ENCODE measurements around the gene SF3B3.

The SF3B3 gene

DNA sequence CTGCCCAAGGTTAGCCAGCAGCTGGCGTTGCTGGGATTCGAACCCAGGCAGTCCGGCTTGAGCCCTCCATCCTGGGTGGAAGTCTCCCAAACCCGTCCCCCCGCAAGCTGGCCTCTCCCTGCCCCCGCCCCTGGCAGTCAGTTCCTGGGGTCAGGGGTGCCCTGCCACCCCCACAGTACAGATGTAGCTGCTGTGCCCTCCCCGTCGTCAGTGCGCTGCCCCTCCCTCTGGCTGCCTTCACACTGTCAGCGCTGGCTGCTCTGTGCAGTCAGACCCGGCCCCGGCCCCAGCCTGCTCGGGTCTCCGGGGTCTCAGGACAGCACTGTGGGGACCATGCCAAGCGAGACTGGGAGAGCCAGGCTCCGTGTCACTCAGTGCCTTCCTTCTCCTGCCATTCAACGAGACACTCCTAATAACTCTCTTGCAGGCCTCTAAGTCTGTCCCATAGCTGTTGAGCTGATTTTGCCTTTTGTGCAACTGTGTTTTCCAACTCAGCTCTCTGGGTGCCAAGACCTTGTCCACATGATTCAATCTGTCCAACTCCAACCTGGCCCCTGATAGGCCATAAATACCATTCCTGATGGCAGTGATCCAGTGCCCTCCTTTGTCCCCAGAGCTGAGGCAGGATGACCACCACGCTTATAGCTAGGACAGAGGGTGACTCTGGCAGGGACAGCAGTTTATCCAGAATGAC, 67.3 kb downstream of the SF3B3 start:
- no peak overlapping the region for H2AFZ ChIP-seq (ENCODE audit: low read length, unreplicated experiment)
- no peak overlapping the region for H3K27ac ChIP-seq (ENCODE audit: low read depth, low read length)
- no peaks in the 10 kb centered on the region for H3K36me3 ChIP-seq (ENCODE audit: insufficient read depth, low read length)
- peaks cover 19% of the 10 kb centered on the region for H3K4me1 ChIP-seq (ENCODE audit: control insufficient read depth, insufficient read depth, low read length, unreplicated experiment)
- no peaks in the 10 kb centered on the region for H3K27me3 ChIP-seq (ENCODE audit: insufficient read depth, low read length)
- H3K4me3 ChIP-seq (ENCODE audit: low read depth, low read length), result peak overlapping the region; percentile 21; the same call in 1 of the 2 replicates
- H3K79me2 ChIP-seq (ENCODE audit: control insufficient read depth, insufficient read depth, low read length, unreplicated experiment), result no peaks in the 10 kb centered on the region

DNA sequence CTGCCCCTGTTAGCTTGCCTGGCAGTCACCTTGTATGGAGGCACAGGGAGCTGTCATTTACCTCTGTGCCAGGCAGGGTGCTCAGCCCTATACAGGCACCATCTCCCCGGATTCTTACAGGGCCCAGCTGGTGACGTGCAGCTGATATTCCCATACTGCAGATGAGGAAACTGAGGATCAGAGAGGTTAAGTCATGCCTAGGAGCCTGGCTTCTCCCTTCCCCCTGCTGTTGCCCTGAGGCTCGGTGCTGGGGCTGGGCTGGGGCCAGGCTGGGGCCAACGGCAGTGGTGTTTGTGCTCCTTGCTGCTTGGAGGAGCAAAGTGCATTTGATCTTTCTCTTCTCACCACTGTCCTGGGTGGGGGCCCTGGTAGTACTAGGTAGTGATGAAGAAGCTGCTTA, 68.0 kb downstream of the SF3B3 start:
- Histone ChIP-seq H3K27ac (ENCODE audit: low read depth, low read length) (no peak overlapping the region), H3K36me3 (ENCODE audit: insufficient read depth, low read length) (no peaks in the 10 kb centered on the region), H3K79me2 (ENCODE audit: control insufficient read depth, insufficient read depth, low read length, unreplicated experiment) (no peaks in the 10 kb centered on the region), H3K4me3 (ENCODE audit: low read depth, low read length) (no peak overlapping the region), H2AFZ (ENCODE audit: low read length, unreplicated experiment) (no peak overlapping the region), H3K27me3 (ENCODE audit: insufficient read depth, low read length) (no peaks in the 10 kb centered on the region), H3K4me1 (ENCODE audit: control insufficient read depth, insufficient read depth, low read length, unreplicated experiment) (peaks cover 19% of the 10 kb centered on the region)

DNA sequence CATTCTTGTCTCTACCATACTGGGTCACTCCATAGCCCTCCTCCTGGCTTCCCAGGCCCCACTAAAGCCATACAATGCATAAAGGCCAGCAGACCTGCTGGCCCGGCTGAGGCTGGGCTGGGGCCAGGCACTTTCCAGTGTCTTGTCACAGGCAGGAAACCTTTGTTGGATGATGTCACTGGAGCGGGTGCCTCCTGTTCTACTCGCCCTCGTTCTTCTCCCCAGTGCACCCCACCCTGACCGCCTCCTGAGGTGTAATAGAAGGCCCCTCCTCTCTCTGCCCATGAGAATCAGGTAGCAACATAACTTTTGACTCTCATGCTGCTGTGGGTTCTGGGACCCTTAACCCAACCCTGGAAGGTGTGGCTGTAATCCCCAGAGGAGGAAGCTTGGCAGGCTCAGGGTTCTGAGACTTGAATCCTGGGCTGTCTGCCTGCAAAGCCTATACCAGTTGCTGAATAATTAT, 68.5 kb downstream of the SF3B3 start:
- H3K4me1 ChIP-seq (ENCODE audit: control insufficient read depth, insufficient read depth, low read length, unreplicated experiment), result peaks cover 19% of the 10 kb centered on the region
- no peaks in the 10 kb centered on the region for H3K79me2 ChIP-seq (ENCODE audit: control insufficient read depth, insufficient read depth, low read length, unreplicated experiment)
- H3K27ac ChIP-seq (ENCODE audit: low read depth, low read length), result no peak overlapping the region
- no peaks in the 10 kb centered on the region for H3K27me3 ChIP-seq (ENCODE audit: insufficient read depth, low read length)
- no peak overlapping the region for H2AFZ ChIP-seq (ENCODE audit: low read length, unreplicated experiment)
- no peaks in the 10 kb centered on the region for H3K36me3 ChIP-seq (ENCODE audit: insufficient read depth, low read length)
- H3K4me3 ChIP-seq (ENCODE audit: low read depth, low read length), result no peak overlapping the region

DNA sequence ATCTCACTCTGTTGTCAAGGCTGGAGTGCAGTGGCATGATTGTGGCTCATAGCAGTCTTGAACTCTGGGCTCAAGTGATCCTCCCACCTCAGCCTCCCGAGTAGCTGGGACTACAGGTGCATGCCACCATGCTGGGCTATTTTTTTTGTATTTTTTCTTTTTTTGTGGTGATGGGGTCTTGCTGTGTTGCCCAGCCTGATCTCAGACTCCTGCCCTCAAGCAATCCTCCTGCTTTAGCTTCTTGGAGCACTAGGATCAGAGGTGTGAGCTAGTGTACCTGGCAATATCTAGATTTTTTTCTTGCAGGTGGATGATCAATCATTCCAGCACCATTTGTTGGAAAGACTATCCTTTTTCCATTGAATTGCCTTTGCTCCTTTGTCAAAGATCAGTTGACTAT, 69.9 kb downstream of the SF3B3 start:
- H3K36me3 ChIP-seq (ENCODE audit: insufficient read depth, low read length), result no peaks in the 10 kb centered on the region
- H3K4me1 ChIP-seq (ENCODE audit: control insufficient read depth, insufficient read depth, low read length, unreplicated experiment), result peaks cover 19% of the 10 kb centered on the region
- H2AFZ ChIP-seq (ENCODE audit: low read length, unreplicated experiment), result no peak overlapping the region
- no peaks in the 10 kb centered on the region for H3K27me3 ChIP-seq (ENCODE audit: insufficient read depth, low read length)
- no peaks in the 10 kb centered on the region for H3K79me2 ChIP-seq (ENCODE audit: control insufficient read depth, insufficient read depth, low read length, unreplicated experiment)
- no peak overlapping the region for H3K4me3 ChIP-seq (ENCODE audit: low read depth, low read length)
- H3K27ac ChIP-seq (ENCODE audit: low read depth, low read length), result no peak overlapping the region

DNA sequence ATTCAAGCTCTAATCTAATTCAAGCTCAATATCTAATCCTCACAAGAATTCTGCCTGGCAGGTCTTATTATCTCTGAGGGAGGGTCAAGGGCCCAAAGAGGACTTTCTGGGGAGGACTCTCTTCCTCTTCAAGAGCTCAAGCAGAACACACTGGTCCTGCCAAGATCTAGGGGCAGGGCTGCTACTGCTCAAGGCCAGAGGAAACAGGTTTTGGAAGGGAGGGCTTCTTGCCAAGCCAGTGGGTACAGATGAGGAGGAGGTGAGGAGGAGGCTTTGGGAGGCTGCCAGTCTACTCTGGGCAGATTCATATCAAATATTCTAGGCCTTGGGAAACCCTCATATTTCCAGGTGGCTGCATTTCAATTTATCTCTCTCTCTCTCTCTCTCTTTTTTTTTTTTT, 71.0 kb downstream of the SF3B3 start:
- Histone ChIP-seq H3K4me3 (ENCODE audit: low read depth, low read length) (no peak overlapping the region), H3K36me3 (ENCODE audit: insufficient read depth, low read length) (no peaks in the 10 kb centered on the region), H3K4me1 (ENCODE audit: control insufficient read depth, insufficient read depth, low read length, unreplicated experiment) (peaks cover 19% of the 10 kb centered on the region), H2AFZ (ENCODE audit: low read length, unreplicated experiment) (no peak overlapping the region), H3K27ac (ENCODE audit: low read depth, low read length) (no peak overlapping the region), H3K27me3 (ENCODE audit: insufficient read depth, low read length) (no peaks in the 10 kb centered on the region), H3K79me2 (ENCODE audit: control insufficient read depth, insufficient read depth, low read length, unreplicated experiment) (no peaks in the 10 kb centered on the region)

DNA sequence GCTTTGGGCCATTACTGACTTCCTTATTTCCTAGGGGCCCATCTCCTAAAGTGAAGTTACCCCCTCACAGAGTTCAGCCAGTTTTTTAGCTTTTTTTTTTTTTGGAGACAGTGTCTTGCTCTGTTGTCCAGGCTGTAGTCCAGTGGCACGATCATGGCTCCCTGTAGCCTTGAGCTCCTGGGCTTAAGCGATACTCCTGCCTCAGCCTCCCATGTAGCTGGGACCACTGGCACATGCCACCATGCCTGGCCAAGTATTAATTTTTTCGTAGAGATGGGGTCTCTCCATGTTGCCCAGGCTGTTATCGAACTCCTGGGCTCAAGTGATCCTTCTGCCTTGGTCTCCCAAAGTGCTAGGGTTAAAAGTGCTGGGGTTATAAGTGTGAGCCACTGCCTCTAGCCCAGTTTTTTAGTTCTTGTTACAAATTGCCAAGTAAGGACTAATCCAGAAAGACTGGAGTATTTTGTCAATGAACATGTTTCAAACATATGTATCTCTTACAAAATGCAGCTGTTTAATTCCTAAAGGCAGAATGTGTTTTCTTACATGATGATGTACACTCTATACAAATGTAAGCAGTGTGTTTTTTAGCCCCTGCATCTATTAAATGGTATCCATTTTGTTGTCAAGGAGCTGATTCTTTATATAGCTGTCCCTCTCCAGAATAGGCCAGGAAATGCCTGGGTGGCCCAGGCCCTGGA, 73.7 kb downstream of the SF3B3 start:
- Histone ChIP-seq H3K4me1 (ENCODE audit: control insufficient read depth, insufficient read depth, low read length, unreplicated experiment) (peaks cover under 1% of the 10 kb centered on the region), H3K79me2 (ENCODE audit: control insufficient read depth, insufficient read depth, low read length, unreplicated experiment) (no peaks in the 10 kb centered on the region), H2AFZ (ENCODE audit: low read length, unreplicated experiment) (no peak overlapping the region), H3K27me3 (ENCODE audit: insufficient read depth, low read length) (no peaks in the 10 kb centered on the region), H3K36me3 (ENCODE audit: insufficient read depth, low read length) (no peaks in the 10 kb centered on the region), H3K27ac (ENCODE audit: low read depth, low read length) (no peak overlapping the region), H3K4me3 (ENCODE audit: low read depth, low read length) (no peak overlapping the region)

DNA sequence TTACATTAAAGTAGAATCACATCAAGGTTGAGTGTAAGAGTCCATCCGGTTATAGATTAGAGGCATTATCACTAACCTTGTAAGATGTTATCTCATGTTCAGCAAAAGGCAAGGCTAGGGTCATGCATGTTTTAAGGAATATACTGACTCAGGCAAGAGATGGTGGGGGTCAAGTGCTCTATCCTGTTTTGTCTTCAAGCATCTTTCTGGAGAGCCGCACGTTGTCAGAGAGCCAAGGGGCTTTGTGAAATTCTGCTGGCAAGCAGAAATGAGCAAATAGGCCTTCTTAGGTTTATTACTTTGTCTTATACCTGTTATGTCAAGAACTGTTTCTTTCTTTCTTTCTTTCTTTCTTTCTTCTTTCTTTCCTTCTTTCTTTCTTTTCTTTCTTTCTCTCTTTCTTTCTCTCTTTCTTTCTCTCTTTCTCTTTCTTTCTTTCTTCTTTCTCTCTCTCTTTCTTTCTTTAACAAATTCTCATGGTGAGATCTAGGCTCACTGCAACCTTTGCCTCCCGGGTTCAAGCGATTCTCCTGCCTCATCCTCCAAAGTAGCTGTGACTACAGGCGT, 75.4 kb downstream of the SF3B3 start:
- Histone ChIP-seq H3K27me3 (ENCODE audit: insufficient read depth, low read length) (no peaks in the 10 kb centered on the region), H3K4me1 (ENCODE audit: control insufficient read depth, insufficient read depth, low read length, unreplicated experiment) (no peaks in the 10 kb centered on the region), H3K27ac (ENCODE audit: low read depth, low read length) (no peak overlapping the region), H3K36me3 (ENCODE audit: insufficient read depth, low read length) (no peaks in the 10 kb centered on the region), H2AFZ (ENCODE audit: low read length, unreplicated experiment) (no peak overlapping the region), H3K4me3 (ENCODE audit: low read depth, low read length) (no peak overlapping the region), H3K79me2 (ENCODE audit: control insufficient read depth, insufficient read depth, low read length, unreplicated experiment) (no peaks in the 10 kb centered on the region)

DNA sequence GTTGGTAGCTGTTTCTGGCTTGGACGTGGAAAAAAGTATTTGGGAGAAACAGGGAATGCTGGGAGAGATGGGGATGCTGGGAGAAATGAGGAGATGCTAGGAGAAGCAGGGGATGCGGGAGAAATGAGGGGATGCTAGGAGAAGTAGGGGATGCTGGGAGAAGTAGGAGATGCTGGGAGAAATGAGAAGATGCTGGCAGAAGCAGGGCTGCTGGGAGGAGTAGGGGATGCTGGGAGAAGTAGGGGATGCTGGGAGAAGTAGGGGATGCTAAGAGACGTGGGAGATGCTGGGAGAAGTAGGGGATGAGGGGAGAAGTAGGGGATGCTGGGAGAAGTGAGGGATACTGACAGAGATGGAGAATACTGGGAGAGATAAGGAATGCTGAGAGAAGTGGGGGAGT, 77.1 kb downstream of the SF3B3 start:
- H3K36me3 ChIP-seq (ENCODE audit: insufficient read depth, low read length), result no peaks in the 10 kb centered on the region
- H3K4me1 ChIP-seq (ENCODE audit: control insufficient read depth, insufficient read depth, low read length, unreplicated experiment), result no peaks in the 10 kb centered on the region
- H3K79me2 ChIP-seq (ENCODE audit: control insufficient read depth, insufficient read depth, low read length, unreplicated experiment), result no peaks in the 10 kb centered on the region
- H3K4me3 ChIP-seq (ENCODE audit: low read depth, low read length), result no peak overlapping the region
- no peak overlapping the region for H2AFZ ChIP-seq (ENCODE audit: low read length, unreplicated experiment)
- no peak overlapping the region for H3K27ac ChIP-seq (ENCODE audit: low read depth, low read length)
- H3K27me3 ChIP-seq (ENCODE audit: insufficient read depth, low read length), result no peaks in the 10 kb centered on the region

DNA sequence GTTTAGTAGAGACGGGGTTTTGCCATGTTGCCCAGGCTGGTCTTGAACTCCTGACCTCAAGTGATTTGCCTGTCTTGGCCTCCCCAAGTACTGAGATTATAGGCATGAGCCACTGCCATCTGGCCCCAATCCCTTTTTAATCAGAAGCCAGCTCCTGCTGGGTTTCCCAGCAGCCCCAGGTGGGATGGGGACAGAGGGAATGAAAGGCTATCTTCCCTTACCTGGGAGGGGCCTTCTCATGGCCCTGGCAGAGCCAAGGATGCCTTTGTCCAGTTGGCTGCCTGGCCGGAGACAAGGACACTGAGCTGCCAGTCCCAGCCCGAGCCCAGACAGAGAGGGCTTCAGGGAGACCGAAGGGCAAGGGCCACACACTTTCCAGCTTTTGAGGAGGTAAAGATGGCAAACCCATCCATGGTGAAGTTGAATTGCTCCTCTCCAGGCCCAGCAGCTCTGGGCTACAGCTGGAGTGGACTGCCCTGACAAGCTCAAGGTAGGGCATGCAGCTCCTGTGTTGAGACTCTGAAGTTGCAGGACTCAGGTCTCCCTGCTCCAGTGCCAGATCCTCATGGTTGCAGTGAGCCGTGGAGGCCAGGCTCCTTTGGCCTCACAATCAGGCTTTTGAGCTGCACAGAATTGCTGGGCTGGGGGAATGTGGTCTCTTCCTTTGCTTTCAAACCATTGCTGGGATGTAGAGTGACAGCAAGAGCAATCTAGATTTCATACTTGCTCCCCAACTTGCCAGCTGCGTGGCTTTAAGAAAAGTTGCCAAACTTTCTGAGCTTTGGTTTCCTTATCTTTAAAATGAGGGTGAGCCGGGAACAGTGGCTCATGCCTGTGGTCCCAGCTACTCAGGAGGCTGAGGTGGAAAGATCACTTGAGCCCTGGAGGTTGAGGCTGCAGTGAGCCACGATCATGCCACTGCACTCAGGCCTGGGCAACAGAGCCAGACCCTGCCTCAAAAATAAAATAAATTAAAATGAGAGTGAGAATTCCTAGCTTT, 78.3 kb downstream of the SF3B3 start:
- Histone ChIP-seq H3K27me3 (ENCODE audit: insufficient read depth, low read length) (no peaks in the 10 kb centered on the region), H3K79me2 (ENCODE audit: control insufficient read depth, insufficient read depth, low read length, unreplicated experiment) (no peaks in the 10 kb centered on the region), H3K27ac (ENCODE audit: low read depth, low read length) (no peak overlapping the region), H3K36me3 (ENCODE audit: insufficient read depth, low read length) (no peaks in the 10 kb centered on the region), H2AFZ (ENCODE audit: low read length, unreplicated experiment) (no peak overlapping the region), H3K4me1 (ENCODE audit: control insufficient read depth, insufficient read depth, low read length, unreplicated experiment) (no peaks in the 10 kb centered on the region), H3K4me3 (ENCODE audit: low read depth, low read length) (no peak overlapping the region)

DNA sequence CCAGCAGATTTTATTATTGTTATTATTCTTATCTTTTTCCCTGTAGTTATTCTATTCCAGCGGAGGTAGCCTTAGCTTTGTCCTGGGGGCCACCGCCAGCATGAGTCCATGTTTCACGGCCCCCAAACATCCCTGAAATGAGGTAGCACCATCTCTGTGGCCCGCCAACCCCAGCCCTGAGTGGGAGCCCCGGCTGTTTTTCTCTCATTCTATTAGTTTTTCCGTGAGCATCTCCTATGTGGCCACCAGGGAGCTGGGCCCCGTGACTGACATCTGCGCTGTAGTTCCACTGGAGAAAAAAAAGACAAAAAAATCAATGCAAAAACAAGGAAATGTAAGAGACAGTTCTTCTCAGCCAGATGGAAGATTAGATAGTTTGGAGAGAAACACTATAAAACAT, 79.2 kb downstream of the SF3B3 start:
- Histone ChIP-seq H2AFZ (ENCODE audit: low read length, unreplicated experiment) (no peak overlapping the region), H3K36me3 (ENCODE audit: insufficient read depth, low read length) (no peaks in the 10 kb centered on the region), H3K27ac (ENCODE audit: low read depth, low read length) (no peak overlapping the region), H3K4me3 (ENCODE audit: low read depth, low read length) (no peak overlapping the region), H3K4me1 (ENCODE audit: control insufficient read depth, insufficient read depth, low read length, unreplicated experiment) (no peaks in the 10 kb centered on the region), H3K79me2 (ENCODE audit: control insufficient read depth, insufficient read depth, low read length, unreplicated experiment) (no peaks in the 10 kb centered on the region), H3K27me3 (ENCODE audit: insufficient read depth, low read length) (no peaks in the 10 kb centered on the region)

Measured in ACC112 (cell line).